Fibroblast of the conjunctiva (primary cell): Measurements from ENCODE around the gene CIB4.
A peak's percentile ranks its signal among the peaks of the same experiment; 100 is the strongest.

ENCODE experiments used
- DNase-seq: peaks from one replicate; pipeline ENCODE4 v3.0.0-alpha.2; 2010; ENCODE audit warnings: low read depth

The CIB4 gene

DNA sequence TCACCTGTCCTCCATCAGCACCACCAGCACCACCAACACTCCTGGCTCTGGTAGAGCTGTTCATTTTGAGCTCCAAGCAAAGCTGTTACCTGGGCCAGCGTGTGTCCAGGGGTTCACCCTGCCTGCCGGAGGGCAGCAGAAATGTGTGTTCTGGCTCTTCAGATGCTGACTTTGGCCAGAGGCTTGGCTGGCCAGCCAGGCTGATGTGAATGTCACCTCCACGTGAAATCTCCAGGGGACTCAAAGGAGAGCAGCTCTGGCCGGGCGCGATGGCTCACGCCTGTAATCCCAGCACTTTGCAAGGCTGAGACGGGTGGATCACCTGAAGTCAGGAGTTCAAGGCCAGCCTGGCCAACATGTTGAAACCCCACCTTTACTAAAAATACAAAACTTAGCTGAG is 33.5 kb downstream of the CIB4 start:
- DNase-seq, result no peak

DNA sequence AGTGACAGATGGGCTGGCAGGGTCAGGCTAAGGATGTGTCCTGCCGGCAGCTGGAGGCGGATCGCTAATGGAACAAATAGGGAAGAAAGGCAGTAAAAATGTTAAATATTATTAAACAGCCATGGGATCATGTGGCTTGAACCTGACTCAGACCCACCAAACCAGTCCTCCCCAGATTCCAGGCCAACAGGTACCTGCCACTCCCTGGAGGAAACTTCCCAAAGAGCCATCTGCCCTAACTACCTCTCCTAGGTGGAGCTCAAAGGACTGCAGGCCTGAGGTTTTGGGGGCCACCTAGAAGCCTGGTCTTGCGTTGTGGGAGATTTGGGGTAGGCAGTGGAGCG is 34.3 kb downstream of the CIB4 start:
- no peak for DNase-seq

DNA sequence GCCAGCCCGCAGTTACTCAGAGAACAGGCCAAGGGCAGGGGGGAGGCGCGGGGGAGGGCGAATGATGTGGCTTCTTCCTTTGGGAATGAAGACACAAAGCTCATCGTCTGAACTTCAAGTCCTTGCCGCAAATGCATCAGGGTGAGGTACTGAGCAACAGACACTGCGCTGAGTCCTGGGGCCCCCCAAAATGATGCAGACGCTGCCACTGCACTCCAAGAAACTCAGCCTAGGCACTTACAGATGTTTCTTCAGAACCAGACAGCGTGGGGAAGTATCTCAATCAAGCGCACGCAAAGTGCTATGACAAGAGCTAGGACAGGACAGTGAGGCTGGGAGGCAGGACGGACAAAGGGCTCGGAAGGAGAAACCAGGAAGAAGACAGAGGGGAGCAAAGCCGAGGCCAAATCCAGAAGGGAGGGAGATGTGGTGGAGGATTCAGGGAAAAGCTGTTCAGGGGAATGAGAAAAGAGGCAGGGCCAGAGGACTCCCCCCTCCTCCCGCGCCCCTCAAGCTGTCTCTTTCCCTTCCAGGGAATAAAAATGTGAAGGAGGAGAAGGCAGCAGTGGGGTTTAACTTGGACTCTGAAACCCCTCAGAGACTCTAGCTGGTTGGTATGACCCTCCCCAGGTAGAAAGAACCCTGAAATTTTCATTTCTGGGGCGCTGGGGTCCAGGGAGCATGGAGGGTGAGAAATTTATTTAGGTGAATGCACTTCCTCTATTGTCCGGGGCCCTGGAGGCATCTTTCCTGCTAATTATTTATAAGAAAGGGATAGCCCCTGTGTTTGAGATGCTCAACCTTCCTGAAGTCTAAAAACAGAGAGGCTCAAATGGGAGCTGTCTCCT is 34.9 kb downstream of the CIB4 start:
- DNase-seq, result no peak

DNA sequence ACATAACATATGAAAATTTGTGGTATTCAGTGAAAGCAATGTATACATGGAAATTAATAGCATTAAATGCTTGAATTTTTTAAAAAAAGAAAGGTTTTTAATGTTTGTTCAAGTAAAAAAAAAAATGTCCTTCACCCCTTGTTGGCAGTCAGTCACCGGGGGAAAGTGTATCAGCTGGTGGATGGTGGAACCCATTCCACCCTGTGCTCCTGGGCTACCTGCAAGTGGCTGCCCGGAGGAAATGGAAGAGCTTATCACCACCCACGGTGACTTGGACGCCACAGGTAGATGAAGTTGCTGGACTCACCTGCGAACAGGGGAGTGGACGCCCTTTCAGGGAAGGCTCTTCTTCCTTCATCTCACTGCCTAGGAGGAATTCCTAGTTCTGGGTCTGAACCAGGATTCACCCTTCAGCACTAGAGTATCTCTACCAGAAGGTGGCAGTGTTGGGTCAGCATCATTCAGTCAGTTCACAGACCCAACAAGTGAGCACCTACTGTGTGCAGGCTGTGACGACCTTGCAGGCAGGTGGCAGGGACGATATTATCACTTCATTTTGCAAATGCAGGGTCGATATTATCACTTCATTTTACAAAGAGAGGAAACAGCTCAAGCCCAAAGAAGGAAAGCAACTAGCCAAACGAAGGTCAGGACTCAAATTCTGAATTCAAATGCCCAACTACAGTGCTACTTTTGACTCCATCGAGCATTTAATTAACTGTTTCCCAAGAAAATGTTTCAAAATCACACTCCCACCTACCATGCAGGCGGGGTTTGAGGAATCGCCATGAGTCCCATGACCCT is 35.8 kb downstream of the CIB4 start:
- DNase-seq, result peak; percentile 30

DNA sequence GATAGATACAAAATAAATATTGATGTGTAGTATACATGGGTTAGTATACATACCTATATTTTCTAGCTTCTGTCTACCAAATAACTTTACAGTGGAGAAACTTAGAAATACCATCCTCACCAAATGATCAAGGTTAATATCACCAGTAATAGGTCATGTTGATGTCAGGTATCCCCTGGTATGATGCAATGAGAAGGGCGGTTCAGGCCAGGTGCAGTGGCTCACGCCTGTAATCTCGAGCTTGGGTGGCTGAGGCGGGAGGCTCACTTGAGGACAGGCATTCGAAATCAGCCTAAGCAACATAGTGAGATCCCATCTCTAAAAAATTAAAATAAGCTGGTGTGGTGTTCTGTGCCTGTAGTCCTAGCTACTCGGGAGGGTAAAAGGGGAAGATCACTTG is 38.6 kb downstream of the CIB4 start:
- DNase-seq, result no peak

DNA sequence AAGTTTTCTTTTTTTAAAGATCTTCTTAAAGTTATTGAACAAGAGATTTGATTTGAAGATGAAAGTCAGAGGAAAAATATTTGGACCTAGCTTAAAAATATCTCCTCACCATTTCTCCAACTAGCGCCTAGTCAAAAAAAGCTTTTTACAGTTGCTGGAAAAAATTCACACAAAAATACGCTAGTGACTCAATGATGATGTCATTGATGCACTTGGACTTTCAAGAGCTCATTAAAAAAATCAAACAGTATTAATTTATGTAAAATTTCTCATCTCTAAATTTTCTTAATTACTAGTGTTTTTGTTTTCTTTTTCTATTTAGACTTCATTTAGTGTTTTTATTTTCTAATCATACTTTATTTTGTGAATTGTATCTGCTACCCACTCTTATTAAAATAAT is 41.8 kb downstream of the CIB4 start:
- no peak for DNase-seq

DNA sequence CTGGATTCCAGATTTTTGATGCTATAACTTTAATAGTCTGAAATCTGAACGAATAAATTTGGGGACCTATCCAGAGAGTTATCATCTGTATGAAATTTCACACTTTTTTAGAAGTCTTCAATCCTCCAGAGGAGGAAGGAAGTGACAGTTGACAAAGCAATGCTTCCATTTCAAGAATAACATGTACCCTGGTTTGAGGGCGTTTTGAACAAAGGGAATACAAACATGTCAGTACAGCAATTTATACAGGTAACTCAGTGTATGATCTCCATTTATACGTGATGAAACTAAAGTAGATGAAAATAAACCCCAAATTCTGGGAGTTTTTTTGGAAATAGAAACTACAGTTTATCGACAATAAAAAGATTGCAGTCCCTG is 42.2 kb downstream of the CIB4 start:
- no peak for DNase-seq

DNA sequence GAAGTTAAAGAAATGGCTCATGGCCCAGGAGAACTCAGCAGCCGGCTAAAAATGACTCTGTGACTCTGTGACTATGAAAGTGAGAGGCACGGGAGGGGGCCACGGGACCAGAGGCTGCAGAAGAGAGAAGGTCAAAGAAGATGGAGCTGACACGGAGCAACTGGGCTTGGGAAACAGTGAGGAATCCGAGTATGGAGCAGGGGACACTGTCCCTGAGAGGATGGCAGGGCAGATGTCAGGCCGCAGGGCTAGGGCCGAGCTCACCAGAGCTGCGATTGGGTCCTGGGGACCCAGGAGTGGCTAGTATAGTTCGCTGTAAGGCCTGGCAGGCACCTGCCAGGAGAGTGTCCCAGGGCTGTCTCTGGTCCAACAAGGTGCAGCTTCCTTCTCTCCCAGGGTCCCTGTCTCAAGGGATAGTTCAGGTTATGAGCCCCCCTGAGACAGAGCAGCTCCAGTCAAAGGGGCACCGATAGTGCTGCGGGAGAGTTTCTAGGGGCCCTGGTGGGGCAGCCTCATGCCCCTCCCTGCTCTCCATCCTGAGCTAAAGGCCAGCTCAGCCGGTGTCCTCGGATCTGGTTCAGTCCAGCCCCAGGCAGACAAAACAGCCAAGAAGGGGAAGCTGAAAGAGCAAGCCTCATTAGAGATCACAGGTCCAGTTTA is 42.7 kb downstream of the CIB4 start:
- DNase-seq, result no peak

DNA sequence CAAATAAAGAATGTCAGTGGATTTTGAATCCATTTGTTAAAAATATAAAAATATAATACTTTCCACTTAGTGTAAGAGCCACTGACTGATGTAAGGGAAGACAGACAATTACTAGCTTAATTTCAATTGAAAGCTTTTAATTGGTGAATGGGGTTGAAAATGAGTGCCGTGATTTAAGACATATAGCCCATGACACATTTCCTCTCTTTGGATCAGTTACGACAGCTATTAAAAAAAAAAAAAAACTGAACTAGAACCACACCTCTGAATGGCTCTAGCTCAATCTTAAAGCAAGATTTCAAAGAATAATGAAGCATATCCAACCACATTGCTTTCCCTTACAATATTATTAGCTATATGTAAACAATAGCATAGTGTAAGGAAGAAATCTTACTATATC is 44.0 kb downstream of the CIB4 start:
- no peak for DNase-seq

DNA sequence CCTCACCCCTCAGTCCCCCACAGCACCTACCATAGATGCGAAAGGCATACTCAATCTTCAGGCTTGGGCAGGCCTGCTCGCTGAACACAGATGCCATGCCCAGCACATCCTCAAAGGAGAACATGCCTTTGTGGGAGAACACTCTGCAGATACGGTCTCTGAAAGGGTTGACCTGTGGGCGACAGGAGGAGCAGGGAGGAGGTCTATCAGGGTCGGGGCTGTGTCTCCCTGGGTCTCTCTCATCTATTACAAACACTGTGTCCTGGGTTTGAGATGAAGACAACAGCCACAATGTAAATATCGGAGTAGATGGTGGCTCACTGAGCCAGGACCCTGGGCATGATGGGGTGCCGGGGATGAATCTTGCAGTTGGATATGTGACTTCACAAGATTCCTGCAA is 46.0 kb downstream of the CIB4 start:
- DNase-seq, result no peak

DNA sequence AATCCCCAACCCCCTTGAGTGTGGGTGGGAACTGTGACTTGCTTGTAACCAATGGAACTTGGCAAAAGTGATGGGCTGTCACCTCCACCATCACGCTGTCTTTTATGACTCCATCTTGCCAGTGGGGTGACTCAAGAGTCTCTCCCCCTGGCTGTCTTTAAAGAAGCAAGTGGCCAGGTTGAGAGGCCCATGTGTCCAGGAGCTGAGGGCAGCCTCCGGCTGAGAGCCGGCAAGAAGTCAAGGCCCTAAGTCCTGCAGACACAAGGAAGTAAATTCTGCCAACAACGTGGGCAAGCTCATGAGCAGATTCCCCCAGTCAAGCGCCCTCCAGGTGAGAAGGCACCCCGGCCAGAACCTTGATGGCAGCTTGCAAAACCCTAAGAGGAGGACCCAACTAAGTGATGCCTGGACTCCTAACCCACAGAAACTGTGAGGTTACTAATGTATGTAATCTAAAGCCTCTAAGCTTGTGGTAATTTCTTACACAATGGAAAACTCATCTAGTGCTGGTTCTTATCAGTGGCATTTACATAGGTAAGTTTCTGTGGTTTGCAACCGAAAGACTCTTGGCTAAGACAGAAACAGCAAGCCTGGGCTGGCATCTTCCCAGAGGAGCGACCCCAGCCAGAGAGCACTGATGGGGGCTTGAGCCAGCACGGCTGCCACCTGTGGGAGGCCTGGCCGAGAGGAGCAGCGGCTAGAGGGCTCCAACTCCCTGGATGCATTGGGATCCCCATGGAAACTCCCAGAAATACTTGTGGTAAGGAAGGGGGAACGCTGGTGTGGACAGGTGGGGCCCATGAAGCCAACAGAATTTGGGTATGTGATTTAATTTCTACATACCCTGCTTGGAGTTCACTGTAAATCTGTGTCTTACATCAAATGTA is 49.3 kb downstream of the CIB4 start:
- no peak for DNase-seq

DNA sequence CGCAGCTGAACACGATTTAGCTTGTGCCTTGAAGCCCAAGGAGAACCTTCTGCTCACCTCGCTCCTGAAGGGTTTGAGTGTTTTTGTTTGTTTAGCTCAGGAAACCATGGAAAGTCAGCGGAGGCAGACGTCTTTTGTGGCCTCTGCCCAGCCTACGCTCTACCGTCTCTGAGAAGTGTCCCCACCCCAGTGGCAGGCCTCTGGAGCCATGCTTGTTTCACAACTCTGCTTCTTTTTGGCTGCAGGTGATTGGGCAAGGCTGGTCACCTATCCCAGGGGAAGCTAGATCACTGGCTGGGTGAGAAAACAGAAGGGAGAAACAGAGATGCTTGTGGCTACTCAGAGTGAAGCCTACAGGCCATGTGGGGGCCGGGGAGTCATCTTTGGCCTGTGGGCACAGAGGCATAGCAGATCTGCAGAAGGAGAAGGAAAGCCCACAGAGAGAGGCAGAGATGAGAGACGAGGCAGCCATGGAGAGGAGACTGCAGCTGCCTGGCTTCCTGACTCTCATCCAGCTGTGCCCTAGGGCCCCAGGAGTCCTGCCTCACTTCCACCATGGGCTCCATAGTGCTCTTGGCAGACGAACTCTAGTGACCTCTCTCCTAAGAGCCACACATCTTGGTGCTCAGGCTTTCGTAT is 50.1 kb downstream of the CIB4 start:
- DNase-seq, result no peak

DNA sequence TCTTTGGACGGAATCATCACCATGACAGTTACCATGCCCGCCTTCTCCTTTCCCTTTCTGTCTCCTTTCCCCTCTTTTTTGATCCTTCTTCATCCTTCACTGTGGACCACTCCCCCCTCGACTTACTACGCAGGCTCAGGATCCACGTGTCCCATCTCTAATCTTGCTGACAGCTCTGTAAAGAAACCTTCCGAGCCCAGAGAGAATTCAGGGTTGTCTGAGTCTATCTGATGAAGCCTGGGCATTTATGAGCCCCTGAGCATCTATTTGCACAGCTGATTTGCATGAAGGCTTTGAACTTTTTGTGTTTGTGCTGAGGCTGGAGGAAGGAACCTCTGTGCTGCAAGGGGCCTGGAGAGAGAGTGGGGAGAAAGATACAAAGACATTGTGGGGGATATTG is 50.7 kb downstream of the CIB4 start:
- no peak for DNase-seq

DNA sequence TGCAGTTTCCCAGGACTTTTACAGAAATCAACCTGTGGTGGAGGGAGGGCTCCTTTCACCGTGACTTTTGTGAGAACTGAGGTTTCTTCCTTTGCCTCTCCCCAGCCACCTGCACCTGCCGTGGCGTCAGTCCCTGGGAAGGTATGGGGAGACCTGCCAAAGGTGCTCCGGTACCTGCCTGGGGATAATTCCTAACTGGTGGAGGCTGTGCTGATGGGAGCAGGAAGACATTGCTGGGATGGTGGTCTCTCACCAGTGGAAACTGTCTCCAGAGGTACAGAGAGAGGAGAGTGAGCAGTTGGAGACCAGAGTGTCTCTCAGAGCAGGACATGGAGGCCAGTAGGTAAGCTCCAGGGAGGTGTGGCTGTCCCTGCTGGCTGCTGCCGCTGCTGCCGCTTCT is 52.6 kb downstream of the CIB4 start:
- DNase-seq, result no peak

DNA sequence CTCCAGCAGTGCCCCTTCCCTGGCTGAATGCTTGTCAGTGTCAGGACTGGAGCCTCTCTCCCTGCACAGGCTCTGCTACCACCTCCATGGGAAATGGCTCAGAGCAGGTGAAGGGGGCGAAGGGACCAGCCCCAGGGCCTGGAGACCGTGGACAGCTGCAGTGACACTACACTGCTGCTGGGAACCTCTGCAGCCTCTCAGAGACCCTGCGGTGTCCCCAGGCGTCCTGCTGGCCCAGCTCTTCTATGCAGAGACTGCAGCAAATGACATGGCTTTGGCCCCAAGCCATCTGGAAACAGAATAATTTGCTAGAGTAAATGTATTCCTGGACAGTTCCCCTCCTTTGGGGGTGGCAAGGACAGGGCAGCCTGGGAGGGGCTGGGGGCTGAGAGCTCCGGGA is 53.2 kb downstream of the CIB4 start:
- DNase-seq, result no peak

DNA sequence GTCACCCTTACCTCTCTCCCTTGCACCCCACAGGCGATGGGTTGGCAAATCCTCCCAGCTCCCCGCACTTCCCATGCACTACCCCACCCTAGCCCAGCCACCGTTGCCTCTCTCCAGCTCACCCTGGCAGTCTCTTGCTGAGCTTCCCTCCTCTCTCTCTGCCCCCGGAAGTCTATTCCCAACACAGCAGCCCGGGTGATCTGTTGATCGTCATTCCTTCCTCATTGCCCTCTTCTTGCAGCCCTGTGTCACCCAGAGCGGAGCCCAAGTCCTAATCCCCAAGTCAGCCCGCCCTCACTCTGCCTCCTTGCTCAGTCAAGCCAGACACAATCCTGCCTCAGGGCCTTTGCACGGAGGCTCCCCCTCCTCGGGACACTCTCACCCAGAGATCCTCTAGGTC is 55.2 kb downstream of the CIB4 start:
- no peak for DNase-seq

DNA sequence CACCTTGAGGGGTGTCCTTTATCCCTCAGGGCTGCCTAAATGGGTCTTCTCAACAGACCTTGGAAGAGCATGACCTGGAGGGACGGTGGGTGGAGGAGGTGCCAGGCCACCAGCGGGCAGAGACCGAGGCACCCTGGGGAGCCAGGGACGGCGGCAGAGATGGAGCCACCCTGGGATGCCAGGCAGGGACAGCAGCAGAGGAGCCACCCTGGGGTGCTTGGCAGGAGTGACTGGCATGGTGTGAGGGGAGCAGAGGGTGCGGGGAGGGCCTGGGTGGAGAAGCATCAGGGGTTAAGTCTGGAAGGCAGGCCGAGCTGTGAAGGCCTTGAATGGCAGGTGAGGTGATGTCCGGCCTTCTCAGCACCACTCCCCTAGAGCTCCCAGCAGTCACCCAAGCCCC is 56.1 kb downstream of the CIB4 start:
- DNase-seq, result no peak

DNA sequence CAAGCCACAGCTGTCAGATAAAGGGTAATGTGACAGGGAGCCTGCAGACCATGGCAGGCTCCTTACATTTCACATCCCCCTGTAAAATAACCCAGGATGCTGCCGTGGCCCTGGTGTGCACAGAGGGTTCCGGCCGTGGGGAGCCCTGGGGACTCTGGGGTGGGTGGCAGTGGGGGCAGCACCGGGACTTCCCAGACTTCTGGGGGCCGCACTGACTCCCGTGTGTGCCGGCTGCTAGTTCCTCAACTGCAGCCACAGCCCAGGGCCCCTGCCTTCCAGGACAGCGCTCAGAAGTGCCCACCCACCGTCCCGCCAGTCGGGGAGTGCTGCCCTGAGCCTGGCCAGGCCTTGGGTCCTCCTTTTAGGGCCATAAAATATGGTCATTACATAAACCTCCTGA is 56.5 kb downstream of the CIB4 start:
- no peak for DNase-seq

DNA sequence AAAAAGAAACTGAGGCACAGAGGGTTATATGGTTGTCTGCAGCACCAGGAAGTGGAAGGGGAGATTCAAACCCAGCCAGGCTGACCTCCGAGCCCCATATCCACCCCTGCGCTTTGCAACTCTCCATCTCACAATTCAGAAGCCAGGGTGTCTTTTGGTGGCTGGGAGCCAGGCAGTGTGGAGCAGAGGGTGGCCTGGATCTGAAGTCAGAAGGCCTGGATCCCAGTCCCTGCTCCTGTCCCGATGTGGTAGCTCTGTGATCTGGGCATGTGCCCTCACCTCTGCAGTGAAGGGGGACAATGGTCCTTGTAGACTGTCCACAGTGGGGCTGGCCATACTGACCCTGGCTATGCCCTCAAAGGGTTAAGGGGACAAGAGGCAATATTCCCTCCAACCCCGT is 57.0 kb downstream of the CIB4 start:
- DNase-seq, result no peak

DNA sequence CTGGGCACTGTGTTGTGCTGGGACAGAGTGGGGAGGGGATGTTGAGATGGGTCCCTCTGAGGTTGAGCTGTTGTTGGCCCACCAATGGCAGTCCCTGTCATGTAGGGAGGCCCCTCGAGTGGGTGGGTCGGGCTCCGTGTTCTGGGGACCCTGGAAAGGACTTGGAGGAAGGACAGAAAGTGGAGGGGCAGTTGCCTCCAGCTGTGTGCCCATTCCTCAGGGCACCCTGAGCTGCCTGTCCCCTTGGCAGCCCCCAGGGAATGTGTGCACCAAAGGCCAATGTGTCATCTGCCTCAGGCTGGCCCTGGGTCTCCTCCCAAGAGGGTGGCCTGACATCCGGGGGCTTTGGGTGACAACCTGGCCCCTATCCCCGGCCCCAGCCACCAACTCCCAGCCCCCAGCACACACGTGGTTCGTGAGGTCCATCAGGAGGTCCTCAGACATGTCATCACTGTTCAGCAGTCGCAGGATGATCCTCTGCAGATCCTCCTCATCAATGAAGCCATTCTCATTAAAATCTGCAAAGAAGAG is 57.7 kb downstream of the CIB4 start:
- no peak for DNase-seq

DNA sequence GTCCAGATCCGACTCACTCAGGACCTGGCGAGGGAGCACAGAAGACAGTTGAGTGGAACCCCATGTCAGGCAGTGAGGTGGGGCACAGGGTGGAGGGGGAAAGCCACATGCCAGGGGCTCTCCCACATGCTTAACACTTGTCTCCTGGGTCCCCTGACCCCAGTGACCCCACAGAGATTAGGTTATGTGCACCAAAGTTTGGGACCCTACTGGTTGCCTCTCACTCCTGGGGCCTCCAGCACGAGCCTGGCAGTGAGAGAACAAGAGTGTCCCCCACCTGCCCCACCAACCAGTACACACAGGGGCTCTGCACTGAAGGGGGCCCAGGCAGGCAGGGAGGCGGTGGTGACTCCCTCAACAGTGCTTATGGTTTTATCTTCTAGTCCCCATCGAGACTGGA is 58.3 kb downstream of the CIB4 start:
- no peak for DNase-seq
